Naive B cell (primary cell): ENCODE measurements around the gene ZFR2. TPM values are rescaled to one million over a fixed set of nuclear protein-coding genes. Genes with fewer than 3 reads are reported as not detected.
A peak's percentile ranks its signal among the peaks of the same experiment; 100 is the strongest.

Experiments used
- ATAC-seq, 2 donors: fragments of 150-1000 bp; cut with Tn5 transposase; 2 replicates each; pipeline ENCODE4 v1.10.0; 2021; ENCODE audit warnings: low read depth in 2 of 2, mild to moderate bottlenecking in 2 of 2, moderate library complexity in 2 of 2
- DNase-seq: peaks from one replicate; pipeline ENCODE4 v3.0.0; 2022
- H3K27ac Mint-ChIP-seq, 6 donors: one replicate each; pipeline ENCODE4 v1.8.0; 2020 to 2022; ENCODE audit warnings: mild to moderate bottlenecking in 6 of 6, mixed read lengths in 6 of 6, moderate library complexity in 5 of 6, inconsistent platforms in 2 of 6
- H3K27me3 Mint-ChIP-seq, 3 donors: one replicate each; pipeline ENCODE4 v1.8.0; 2021 to 2022; ENCODE audit warnings: mixed read lengths in 3 of 3, mild to moderate bottlenecking in 1 of 3
- H3K36me3 Mint-ChIP-seq, 2 donors: one replicate each; pipeline ENCODE4 v1.8.0; 2020 to 2022; ENCODE audit warnings: mixed read lengths in 2 of 2, inconsistent platforms in 1 of 2, mild to moderate bottlenecking in 1 of 2
- H3K4me1 Mint-ChIP-seq, 3 donors: one replicate each; pipeline ENCODE4 v1.8.0; 2020 to 2022; ENCODE audit warnings: mixed read lengths in 3 of 3, inconsistent platforms in 1 of 3, mild to moderate bottlenecking in 1 of 3, moderate library complexity in 1 of 3
- H3K4me3 Mint-ChIP-seq, 8 donors: one replicate each; pipeline ENCODE4 v1.8.0; 2020 to 2022; ENCODE audit warnings: mild to moderate bottlenecking in 8 of 8, mixed read lengths in 8 of 8, moderate library complexity in 8 of 8, inconsistent platforms in 2 of 8
- H3K9me3 Mint-ChIP-seq, 7 donors: one replicate each; pipeline ENCODE4 v1.8.0; 2020 to 2022; ENCODE audit warnings: mixed read lengths in 7 of 7, mild to moderate bottlenecking in 5 of 7, inconsistent platforms in 2 of 7, moderate library complexity in 1 of 7
- polyA plus RNA-seq, 6 donors: library from polyadenylated mRNA; unstranded; fragments of 300-500 nt; fragmentation: Illumina TruSeq; gene quantifications; one replicate each; pipeline ENCODE4 v1.2.3, GENCODE V29; 2021; ENCODE audit warnings: low read depth in 6 of 6

The ZFR2 gene
- polyA plus RNA-seq, 6 donors from 2014 or later, result 0.45 to 3.5 (median 0.95) TPM; not detected in 3

DNA sequence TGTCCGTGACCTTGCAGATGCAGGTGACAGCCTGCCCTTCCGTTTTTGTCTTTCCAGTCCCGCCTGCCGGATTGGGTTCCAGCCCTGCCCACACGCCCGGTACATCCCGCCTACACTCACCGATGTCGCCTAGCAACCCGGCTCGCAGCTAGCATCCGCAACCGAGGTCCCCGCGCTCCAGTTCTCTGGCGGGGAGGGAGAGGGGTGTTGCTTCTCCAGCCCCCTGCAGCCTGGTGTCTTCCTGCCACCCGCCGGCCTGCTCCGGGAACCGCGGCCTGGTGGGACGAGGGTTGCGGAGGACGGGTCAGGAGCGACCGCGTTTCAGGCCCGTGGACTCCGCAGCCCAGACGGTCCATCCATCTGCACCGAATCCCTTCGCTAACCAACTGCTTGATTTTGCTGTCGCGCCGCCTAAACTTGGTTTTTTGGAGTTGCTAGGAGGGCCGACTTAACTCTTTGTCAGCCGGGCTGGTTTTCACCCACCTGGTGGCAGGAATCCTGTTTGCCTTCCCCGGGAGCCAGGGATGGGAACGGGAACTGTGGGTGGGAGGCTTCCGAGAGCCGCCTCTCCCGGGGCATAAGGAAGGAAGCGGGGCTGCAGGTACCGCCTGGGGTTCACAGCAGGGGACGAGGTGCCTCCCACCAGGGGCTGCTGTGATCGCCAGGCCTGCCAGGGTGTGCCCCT is 67.3 kb downstream of the ZFR2 start:
- Mint-ChIP-seq H3K9me3 (peaks cover 4 to 6% (median 4%) of the 10 kb centered on the region in 7 donors), H3K4me1 (peaks cover 6 to 13% (median 10%) of the 10 kb centered on the region in 3 donors), H3K4me3 (peak overlapping the region in 7 of 8 donors; percentile 40 to 83 (median 55)), H3K36me3 (peaks cover 0 to 6% of the 10 kb centered on the region in 2 donors), H3K27ac (peak overlapping the region in 3 of 6 donors; percentile 33 to 89 (median 50)), H3K27me3 (peaks cover 0 to 31% (median 12%) of the 10 kb centered on the region in 3 donors)
- ATAC-seq (peak; percentile 88 to 91), DNase-seq (peak; percentile 62)

DNA sequence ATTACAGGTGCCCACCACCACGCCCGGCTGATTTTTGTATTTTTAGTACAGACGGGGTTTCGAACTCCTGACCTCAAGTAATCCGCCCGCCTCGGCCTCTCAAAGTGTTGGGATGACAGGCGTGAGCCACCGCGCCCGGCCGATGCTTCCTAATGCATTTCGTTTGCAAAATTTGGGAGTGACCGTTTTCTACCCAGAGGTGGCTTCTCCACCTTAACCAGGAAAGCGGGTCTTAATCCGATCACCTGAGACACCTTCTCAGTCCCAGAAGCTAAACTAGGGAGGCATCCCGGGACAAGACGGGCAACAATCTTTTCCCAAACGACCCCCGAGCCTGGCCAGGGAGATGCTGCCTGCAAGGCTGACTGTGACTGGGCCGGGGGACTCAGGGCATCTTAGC is 67.8 kb downstream of the ZFR2 start:
- DNase-seq (no peak), ATAC-seq (no peak)
- peaks cover 6 to 11% (median 10%) of the 10 kb centered on the region in 3 donors for H3K4me1 Mint-ChIP-seq
- H3K27ac Mint-ChIP-seq, result peak overlapping the region in 1 of 6 donors; percentile 38
- peaks cover 0 to 9% of the 10 kb centered on the region in 2 donors for H3K36me3 Mint-ChIP-seq
- H3K4me3 Mint-ChIP-seq, result peak overlapping the region in 6 of 8 donors; percentile 40 to 83 (median 62)
- peaks cover 6 to 11% (median 7%) of the 10 kb centered on the region in 7 donors for H3K9me3 Mint-ChIP-seq
- peaks cover 0 to 32% (median 12%) of the 10 kb centered on the region in 3 donors for H3K27me3 Mint-ChIP-seq

DNA sequence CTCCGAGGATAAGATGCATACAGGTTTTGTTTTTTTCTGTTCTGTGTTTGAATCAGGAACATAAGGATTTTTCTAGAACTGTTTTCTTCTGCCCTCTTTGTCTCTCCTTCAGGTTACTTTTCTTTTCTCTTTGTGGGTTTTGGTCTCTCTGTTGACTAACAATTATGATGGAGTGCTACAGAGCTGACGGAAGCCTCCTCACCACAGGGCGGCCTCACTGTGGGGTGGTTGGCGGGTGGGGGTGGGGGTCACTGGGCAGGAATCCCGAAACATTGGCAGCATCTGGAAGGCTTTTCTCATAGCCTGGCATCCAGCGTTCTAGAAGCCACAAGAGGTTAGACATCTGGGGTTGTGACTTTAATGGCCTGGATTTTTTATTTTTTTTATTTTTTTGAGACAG is 70.7 kb downstream of the ZFR2 start:
- peaks cover 0 to 9% of the 10 kb centered on the region in 2 donors for H3K36me3 Mint-ChIP-seq
- H3K4me3 Mint-ChIP-seq, result no peak overlapping the region
- peaks cover 6 to 11% (median 7%) of the 10 kb centered on the region in 7 donors for H3K9me3 Mint-ChIP-seq
- peaks cover 0 to 23% (median 6%) of the 10 kb centered on the region in 3 donors for H3K27me3 Mint-ChIP-seq
- ATAC-seq (no peak), DNase-seq (no peak)
- peaks cover 2 to 11% (median 10%) of the 10 kb centered on the region in 3 donors for H3K4me1 Mint-ChIP-seq
- H3K27ac Mint-ChIP-seq, result no peak overlapping the region

DNA sequence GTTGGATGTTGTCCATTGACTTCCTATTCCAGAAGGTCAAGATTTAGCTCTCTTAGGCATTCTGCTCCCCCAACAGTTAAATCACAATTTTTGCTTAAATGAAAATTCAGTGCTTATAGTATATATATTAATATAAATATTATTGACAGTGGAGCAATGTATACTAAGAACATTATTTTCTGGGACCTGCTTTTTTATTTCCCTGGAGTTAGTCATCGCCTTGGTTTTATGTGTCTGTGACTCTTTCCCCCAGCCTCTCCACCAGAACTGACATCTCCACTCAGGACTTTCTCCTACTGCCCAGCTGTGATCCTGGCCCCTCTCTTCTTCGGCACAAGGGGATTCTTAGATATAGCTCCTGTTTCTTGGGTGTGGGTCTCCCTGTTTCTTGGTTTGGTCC is 72.5 kb downstream of the ZFR2 start:
- H3K27ac Mint-ChIP-seq, result peak overlapping the region in 1 of 6 donors; percentile 28

DNA sequence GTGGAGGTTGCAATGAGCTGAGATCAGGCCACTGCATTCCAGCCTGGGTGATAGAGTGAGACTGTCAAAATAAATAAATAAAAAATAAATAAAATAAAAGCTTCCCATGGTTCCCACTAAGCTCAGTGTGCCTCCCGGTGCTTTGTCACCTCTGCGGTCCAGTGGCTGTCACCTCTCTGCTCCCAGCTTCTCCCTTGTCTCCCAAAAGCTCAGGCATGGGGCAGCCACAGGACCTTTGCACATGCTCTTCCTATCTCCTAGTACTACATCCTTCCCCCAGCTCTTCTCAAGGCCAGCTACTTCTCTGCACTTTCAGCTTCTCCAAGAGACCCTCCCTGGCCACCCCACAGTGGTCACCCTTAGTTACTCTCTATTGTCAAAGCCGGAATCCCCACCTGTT is 75.0 kb downstream of the ZFR2 start:
- H3K9me3 Mint-ChIP-seq, result peaks cover 7 to 18% (median 10%) of the 10 kb centered on the region in 7 donors
- peak overlapping the region in 1 of 8 donors; percentile 5 for H3K4me3 Mint-ChIP-seq
- H3K4me1 Mint-ChIP-seq, result peaks cover 0 to 10% (median 2%) of the 10 kb centered on the region in 3 donors
- peak overlapping the region in 1 of 6 donors; percentile 62 for H3K27ac Mint-ChIP-seq
- no peak for DNase-seq
- ATAC-seq, result no peak
- H3K27me3 Mint-ChIP-seq, result peaks cover 0 to 13% (median 4%) of the 10 kb centered on the region in 3 donors
- H3K36me3 Mint-ChIP-seq, result peaks cover 0 to 17% of the 10 kb centered on the region in 2 donors

More for the DNA sequence above, 72.5 kb downstream of the ZFR2 start:
- Mint-ChIP-seq H3K27me3 (peaks cover 0 to 13% (median 0%) of the 10 kb centered on the region in 3 donors), H3K9me3 (peaks cover 7 to 16% (median 9%) of the 10 kb centered on the region in 7 donors), H3K4me1 (peaks cover 2 to 10% (median 4%) of the 10 kb centered on the region in 3 donors), H3K36me3 (peaks cover 0 to 15% of the 10 kb centered on the region in 2 donors), H3K4me3 (no peak overlapping the region)
- no peak for ATAC-seq
- no peak for DNase-seq

DNA sequence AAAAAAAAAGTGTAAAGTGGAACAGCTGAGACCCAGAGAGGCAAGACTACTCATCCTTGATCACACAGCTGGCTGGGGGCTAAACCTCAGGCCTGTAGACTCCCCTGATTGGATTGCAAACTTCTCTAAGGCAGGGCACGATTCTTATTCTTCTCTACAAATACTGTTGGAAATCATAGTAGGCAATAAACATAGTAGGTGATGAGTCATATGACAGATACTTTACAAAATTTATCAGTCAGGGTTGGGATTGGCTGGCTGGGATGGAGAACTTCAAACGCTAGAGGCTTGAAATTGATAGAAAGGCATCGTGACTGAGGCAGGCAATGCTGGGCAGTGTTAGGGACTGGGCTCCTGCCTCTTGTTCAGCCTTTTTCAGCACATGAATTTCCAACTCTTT is 76.7 kb downstream of the ZFR2 start:
- H3K9me3 Mint-ChIP-seq, result peaks cover 7 to 18% (median 10%) of the 10 kb centered on the region in 7 donors
- H3K27me3 Mint-ChIP-seq, result peaks cover 0 to 13% (median 4%) of the 10 kb centered on the region in 3 donors

DNA sequence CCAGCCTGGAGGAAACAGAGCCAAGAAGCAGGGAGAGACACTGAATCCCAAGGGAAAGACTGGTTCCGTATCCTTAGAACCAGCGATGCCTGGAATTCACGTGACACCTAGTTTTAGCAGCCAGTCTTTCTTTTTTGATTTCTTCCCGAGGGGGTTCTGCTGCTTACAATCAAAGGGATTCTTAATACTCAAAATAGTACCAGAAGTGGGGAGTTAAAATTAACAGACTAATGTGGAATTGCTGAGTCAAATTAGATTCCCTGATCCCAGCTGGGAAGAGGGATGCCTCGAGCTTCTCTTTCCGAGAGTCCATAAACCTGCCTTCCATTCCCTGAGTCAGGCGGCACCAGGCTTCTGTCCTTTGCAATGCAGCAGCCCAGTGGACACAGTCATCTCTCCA is 77.9 kb downstream of the ZFR2 start:
- no peak for DNase-seq
- Mint-ChIP-seq H3K27ac (no peak overlapping the region), H3K9me3 (peaks cover 0 to 6% (median 4%) of the 10 kb centered on the region in 7 donors), H3K27me3 (peaks cover 0 to 6% (median 4%) of the 10 kb centered on the region in 3 donors), H3K36me3 (peaks cover 0 to 8% of the 10 kb centered on the region in 2 donors), H3K4me1 (peaks cover 0 to 6% (median 2%) of the 10 kb centered on the region in 3 donors), H3K4me3 (no peak overlapping the region)
- ATAC-seq, result no peak

More for the DNA sequence above, 76.7 kb downstream of the ZFR2 start:
- H3K4me3 Mint-ChIP-seq, result no peak overlapping the region
- no peak overlapping the region for H3K27ac Mint-ChIP-seq
- peaks cover 0 to 16% of the 10 kb centered on the region in 2 donors for H3K36me3 Mint-ChIP-seq
- H3K4me1 Mint-ChIP-seq, result peaks cover 0 to 6% (median 2%) of the 10 kb centered on the region in 3 donors
- no peak for ATAC-seq
- no peak for DNase-seq

DNA sequence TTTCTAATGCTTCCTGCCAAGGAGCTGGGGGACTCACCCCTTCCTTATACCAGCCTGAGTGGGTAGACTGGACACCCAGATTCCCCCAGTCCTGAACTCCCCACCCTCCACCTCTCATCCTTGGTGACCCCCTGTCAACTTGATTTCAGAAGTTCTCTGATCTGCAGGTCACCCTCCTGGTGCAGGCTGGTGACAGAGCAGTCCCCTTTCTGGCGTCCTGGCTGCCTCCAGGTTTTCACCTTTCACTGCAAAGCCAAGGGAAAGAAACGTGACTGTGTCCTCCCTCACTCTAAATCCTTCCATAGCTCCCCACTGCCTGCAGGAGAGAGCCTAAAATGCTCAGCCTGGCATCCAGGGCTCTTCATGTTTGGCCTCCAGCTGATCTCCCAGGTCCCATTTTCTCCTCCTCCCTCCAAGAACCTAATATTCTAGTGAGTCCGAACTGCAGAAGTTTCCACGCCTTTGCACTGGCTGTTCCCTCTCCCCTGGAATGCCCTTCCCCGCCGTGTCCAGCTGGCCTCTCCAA is 78.6 kb downstream of the ZFR2 start:
- Mint-ChIP-seq H3K27me3 (peaks cover 0 to 6% (median 4%) of the 10 kb centered on the region in 3 donors), H3K9me3 (peaks cover 0 to 6% (median 4%) of the 10 kb centered on the region in 7 donors), H3K27ac (peak overlapping the region in 1 of 6 donors; percentile 83), H3K4me1 (peaks cover 3 to 6% (median 5%) of the 10 kb centered on the region in 3 donors), H3K36me3 (peaks cover 0 to 8% of the 10 kb centered on the region in 2 donors), H3K4me3 (peak overlapping the region in 2 of 8 donors; percentile 33 to 48)
- DNase-seq (no peak), ATAC-seq (no peak)

DNA sequence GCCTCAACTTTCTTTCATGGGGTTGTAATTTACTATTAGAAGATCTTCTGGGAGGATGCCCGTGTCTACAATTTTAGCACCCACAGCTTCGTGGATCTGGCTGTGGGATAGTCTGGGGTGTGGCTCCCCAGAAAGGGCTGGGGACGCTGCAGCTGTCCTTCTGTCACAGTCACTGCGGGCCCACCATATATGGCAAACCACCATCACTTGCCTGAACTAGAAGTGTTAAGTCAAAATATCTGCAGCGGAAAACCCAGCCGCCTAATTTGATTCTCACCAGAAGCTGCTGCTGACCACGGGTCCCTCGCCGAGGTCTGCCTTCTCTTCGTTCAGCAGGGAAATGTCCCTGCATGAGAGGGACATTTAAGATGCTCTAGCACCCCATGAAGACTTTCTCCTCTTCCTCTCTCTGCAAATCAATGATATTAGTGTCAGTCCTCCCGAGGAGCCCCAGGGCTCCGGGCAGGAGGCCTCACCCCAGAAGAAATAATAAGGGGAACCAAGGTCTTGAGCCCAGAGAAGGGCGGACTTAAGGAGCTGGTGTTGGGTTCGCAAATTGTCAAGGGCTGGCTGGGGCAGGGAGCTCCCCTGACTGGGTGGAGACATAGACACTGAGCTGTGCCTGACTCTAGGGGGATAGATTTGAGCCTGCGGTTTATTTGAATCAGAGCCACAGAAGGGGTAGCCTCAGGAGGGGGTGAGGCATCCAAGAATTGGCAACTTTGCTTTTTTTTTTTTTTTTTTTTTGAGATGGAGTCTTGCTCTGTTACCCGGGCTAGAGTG is 79.7 kb downstream of the ZFR2 start:
- no peak for DNase-seq
- H3K27ac Mint-ChIP-seq, result peak overlapping the region in 1 of 6 donors; percentile 86
- ATAC-seq, result no peak
- H3K9me3 Mint-ChIP-seq, result peaks cover 0 to 6% (median 4%) of the 10 kb centered on the region in 7 donors
- peak overlapping the region in 1 of 8 donors; percentile 49 for H3K4me3 Mint-ChIP-seq
- H3K27me3 Mint-ChIP-seq, result peaks cover 0 to 6% (median 4%) of the 10 kb centered on the region in 3 donors
- peaks cover 0 to 8% of the 10 kb centered on the region in 2 donors for H3K36me3 Mint-ChIP-seq
- peaks cover 12 to 15% (median 14%) of the 10 kb centered on the region in 3 donors for H3K4me1 Mint-ChIP-seq

DNA sequence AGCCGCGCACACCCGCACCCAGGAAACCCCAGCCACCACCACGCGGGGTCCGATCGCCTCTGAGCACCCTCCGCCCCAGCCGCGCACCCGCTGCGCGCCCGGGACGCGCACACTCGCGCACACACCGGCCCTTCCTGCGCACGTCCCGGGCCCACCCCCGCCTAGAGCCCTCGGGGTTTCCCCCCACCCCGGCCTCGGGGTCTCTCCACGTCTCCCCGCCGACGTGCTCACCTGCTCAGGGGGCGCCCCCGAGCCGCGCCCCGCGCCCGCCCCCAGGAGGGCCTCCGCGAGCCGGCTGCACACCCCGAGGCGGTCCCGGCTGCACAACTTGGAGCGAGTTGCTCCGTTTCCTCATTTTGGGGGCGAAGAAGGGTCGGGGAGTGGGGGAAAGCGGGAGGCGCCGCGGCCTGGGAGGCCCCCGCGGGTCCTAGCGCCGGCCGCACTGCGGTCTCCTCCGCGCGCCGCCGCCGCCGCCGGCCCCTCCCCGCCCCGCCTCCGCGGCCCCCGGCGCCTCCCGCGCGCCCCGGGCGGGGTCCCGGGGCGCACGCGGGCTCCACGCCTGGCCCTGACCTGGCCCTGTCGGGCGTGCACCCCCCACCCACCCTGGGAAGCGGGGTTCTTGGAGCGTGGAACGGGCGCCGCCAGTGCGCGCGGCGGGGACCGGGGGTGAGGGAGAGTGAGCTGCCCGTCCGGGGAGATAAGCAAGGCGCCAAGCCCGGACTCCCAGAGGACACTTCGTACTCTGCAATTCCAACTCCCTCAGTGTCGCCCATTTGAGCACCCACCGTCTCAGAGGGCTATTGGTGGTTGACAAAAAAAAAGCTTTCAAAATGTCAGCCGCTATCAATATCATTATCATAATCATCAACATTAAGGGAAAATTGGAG is 82.7 kb downstream of the ZFR2 start, which contains the start of gene MATK:
MATK (minus strand) TSS at position 444 of the 887 bp plus-strand sequence. CDS start 1,246 bp downstream, outside the sequence.
- Mint-ChIP-seq H3K27me3 (peaks cover 0 to 4% (median 0%) of the 10 kb centered on the region in 3 donors), H3K9me3 (peaks cover 7 to 19% (median 16%) of the 10 kb centered on the region in 7 donors), H3K27ac (peak within 1 kb of the TSS in 1 of 6 donors; percentile 65), H3K4me1 (peaks cover 12 to 20% (median 14%) of the 10 kb centered on the region in 3 donors), H3K4me3 (peak within 1 kb of the TSS; percentile 68 to 90 (median 82)), H3K36me3 (peaks cover 12 to 17% of the 10 kb centered on the region in 2 donors)
- peak; percentile 53 for DNase-seq
- ATAC-seq, result peak; percentile 66 to 69

DNA sequence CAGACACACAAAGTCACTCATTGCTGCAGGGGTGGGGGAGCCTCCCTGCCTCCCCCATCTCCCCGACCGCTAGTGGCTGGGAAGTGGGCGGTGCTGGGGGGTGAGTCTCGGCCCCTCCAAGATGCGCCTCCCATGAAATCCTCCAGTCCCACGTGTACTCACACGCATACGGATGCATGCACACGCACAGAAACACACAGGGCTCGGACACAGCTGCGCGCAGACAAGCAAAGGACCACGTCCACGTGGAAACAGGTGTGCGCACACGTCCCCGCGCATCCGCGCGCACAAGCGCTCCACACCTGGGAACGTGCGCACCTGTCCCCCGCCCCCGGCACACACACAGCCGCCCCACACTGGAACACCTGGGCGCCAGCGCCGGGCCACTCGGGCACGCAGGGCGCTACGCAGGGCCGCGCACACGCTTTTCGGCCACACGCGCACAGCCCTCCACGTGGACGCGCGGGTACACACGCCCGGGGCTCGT is 83.3 kb downstream of the ZFR2 start:
- H3K36me3 Mint-ChIP-seq, result peaks cover 16% of the 10 kb centered on the region in 2 donors
- peak overlapping the region; percentile 68 to 90 (median 80) for H3K4me3 Mint-ChIP-seq
- H3K27ac Mint-ChIP-seq, result peak overlapping the region in 1 of 6 donors; percentile 65
- peak; percentile 21 for DNase-seq
- H3K27me3 Mint-ChIP-seq, result peaks cover 0 to 4% (median 0%) of the 10 kb centered on the region in 3 donors
- H3K4me1 Mint-ChIP-seq, result peaks cover 12 to 20% (median 14%) of the 10 kb centered on the region in 3 donors
- peaks cover 7 to 21% (median 19%) of the 10 kb centered on the region in 7 donors for H3K9me3 Mint-ChIP-seq
- peak in 1 of 2 donors; percentile 45 for ATAC-seq
